Adrenal gland (tissue), 5 donors: ENCODE measurements around the gene OR2M5.

ENCODE experiments used
- POLR2A ChIP-seq, 2 donors: fragments of 450-650 bp; IDR thresholded peaks; one replicate each; pipeline ENCODE4 v1.6.1; 2017; ENCODE audit warnings: antibody characterized with exemption in 2 of 2, mild to moderate bottlenecking in 2 of 2, moderate library complexity in 1 of 2
- TF ChIP-seq, protein P1 (sequence below), 6 experiments: fragments of 450-650 bp in 4 of 6; fragments of 200-600 bp in 2 of 6; sonication (generic) in 1 of 6; IDR thresholded peaks; 1 replicate in 5 of 6; 2 replicates in 1 of 6; pipeline versions ENCODE4 v1.5.1 to v1.8.0; 2016 to 2021; ENCODE audit warnings: antibody characterized with exemption in 6 of 6, mild to moderate bottlenecking in 2 of 6, moderate library complexity in 1 of 6
- donor health status: DM: no; HTN: no; CAD: no.

DNA sequence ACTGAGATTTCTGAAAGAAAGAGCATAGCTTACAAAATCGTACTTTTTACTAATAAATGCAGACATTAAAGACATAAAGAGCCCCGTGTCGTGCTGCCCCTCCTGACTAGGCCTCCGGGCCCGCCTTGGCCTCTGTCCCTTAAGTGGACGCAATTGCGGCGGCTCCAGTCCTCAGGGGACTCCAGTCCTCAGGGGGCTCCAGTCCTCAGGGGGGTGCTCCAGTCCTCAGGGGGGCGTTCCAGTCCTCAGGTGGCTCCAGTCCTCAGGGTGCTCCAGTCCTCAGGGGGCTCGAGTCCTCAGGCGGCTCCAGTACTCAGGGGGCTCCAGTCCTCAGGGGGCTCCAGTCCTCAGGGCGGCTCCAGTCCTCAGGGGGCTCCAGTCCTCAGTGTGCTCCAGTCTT is 19.1 kb downstream of the OR2M5 start:
- TF ChIP-seq POLR2A (IDR thresholded peaks at IDR 0.05) = no peak
- TF ChIP-seq, protein P1, sequence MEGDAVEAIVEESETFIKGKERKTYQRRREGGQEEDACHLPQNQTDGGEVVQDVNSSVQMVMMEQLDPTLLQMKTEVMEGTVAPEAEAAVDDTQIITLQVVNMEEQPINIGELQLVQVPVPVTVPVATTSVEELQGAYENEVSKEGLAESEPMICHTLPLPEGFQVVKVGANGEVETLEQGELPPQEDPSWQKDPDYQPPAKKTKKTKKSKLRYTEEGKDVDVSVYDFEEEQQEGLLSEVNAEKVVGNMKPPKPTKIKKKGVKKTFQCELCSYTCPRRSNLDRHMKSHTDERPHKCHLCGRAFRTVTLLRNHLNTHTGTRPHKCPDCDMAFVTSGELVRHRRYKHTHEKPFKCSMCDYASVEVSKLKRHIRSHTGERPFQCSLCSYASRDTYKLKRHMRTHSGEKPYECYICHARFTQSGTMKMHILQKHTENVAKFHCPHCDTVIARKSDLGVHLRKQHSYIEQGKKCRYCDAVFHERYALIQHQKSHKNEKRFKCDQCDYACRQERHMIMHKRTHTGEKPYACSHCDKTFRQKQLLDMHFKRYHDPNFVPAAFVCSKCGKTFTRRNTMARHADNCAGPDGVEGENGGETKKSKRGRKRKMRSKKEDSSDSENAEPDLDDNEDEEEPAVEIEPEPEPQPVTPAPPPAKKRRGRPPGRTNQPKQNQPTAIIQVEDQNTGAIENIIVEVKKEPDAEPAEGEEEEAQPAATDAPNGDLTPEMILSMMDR (IDR thresholded peaks at IDR 0.05) = no peak
